Endothelial cell of umbilical vein (primary cell): ENCODE data around the gene MKKS. TPM values are rescaled to one million over a fixed set of nuclear protein-coding genes. Genes with fewer than 3 reads are reported as not detected.

Source experiments
- BruUV-seq: library from RNA; stranded (reverse); fragments of 400-500 nt; replicated peaks from 2 replicates; lab custom pipeline; 2021; lab: Mats Ljungman, UMichigan
- CTCF ChIA-PET: fragments of 300-600, 350-600 bp; sonication (Branson Sonifier 250); formaldehyde crosslinking; loops from one replicate; lab custom pipeline; 2021; ENCODE audit warnings: antibody characterized with exemption, inconsistent platforms; lab: Charles Lee
- POLR2A ChIA-PET: fragments of 300-600, 350-600 bp; sonication (Branson Sonifier 250); formaldehyde crosslinking; loops from one replicate; lab custom pipeline; 2021; ENCODE audit warnings: antibody characterized with exemption, inconsistent platforms; lab: Charles Lee
- DNase-seq: peaks from one replicate; pipeline ENCODE4 v3.0.0-alpha.2; 2011; ENCODE audit warnings: low read depth, low spot score
- FAIRE-seq: peaks from 2 replicates; lab custom pipeline; 2011; peaks lifted over from hg19 to GRCh38; lab: Jason Lieb, UNC
- H2AFZ ChIP-seq: 2 replicates; pipeline ENCODE4 v1.6.0; 2012; ENCODE audit warnings: low read depth, low read length, control low read depth, inconsistent platforms
- H3K27ac ChIP-seq: 2 replicates; pipeline ENCODE4 v1.5.1; 2011; ENCODE audit warnings: low read depth, mild to moderate bottlenecking, control low read depth, low read length, moderate library complexity; ENCODE audit not compliant: insufficient read depth
- H3K27me3 ChIP-seq, 2 experiments: 2 replicates each; pipeline versions ENCODE4 v1.6.0 to v1.6.1; 2011; ENCODE audit warnings: low read length in 2 of 2, mixed read lengths in 1 of 2; ENCODE audit not compliant: control insufficient read depth in 2 of 2, insufficient read depth in 2 of 2
- H3K36me3 ChIP-seq, 2 experiments: 2 replicates in 1 of 2; 3 replicates in 1 of 2; pipeline ENCODE4 v1.5.1; 2011; ENCODE audit warnings: low read length in 2 of 2, mild to moderate bottlenecking in 1 of 2, moderate library complexity in 1 of 2; ENCODE audit not compliant: control insufficient read depth in 2 of 2, insufficient read depth in 2 of 2; ENCODE audit errors: extremely low read depth in 1 of 2
- H3K4me1 ChIP-seq: 3 replicates; pipeline ENCODE4 v1.5.1; 2011; ENCODE audit warnings: mild to moderate bottlenecking, low read length; ENCODE audit not compliant: control insufficient read depth, insufficient read depth; ENCODE audit errors: extremely low read depth
- H3K4me2 ChIP-seq: 2 replicates; pipeline ENCODE4 v1.6.1; 2011; ENCODE audit warnings: low read length, control low read depth, mixed read lengths; ENCODE audit not compliant: insufficient read depth
- H3K4me3 ChIP-seq, 3 experiments: fragments of 200-600 bp in 1 of 3; sonication (generic), shearing (Covaris generic) in 1 of 3; replicated peaks in 1 of 3; 2 replicates each; pipeline ENCODE4 v1.5.1; 2011 to 2016; ENCODE audit warnings: control low read depth in 3 of 3, low read length in 3 of 3, mild to moderate bottlenecking in 2 of 3, inconsistent platforms in 1 of 3, low read depth in 1 of 3, moderate library complexity in 1 of 3; ENCODE audit not compliant: insufficient read depth in 1 of 3
- H3K79me2 ChIP-seq: 2 replicates; pipeline ENCODE4 v1.6.0; 2012; ENCODE audit warnings: low read length, inconsistent platforms; ENCODE audit not compliant: control insufficient read depth, insufficient read depth
- H3K9ac ChIP-seq: replicated peaks from 2 replicates; pipeline ENCODE3; 2011; ENCODE audit warnings: low read length, control low read depth; ENCODE audit not compliant: insufficient read depth; ENCODE audit errors: extremely low read depth
- H3K9me1 ChIP-seq: replicated peaks from 3 replicates; pipeline ENCODE4 v1.6.0; 2011; ENCODE audit warnings: mild to moderate bottlenecking, low read length; ENCODE audit not compliant: control insufficient read depth, insufficient read depth; ENCODE audit errors: extremely low read depth
- H3K9me3 ChIP-seq: replicated peaks from 2 replicates; pipeline ENCODE4 v1.5.1; 2012; ENCODE audit warnings: low read length, inconsistent platforms; ENCODE audit not compliant: control insufficient read depth, insufficient read depth
- H4K20me1 ChIP-seq: replicated peaks from 2 replicates; pipeline ENCODE3; 2011; ENCODE audit warnings: mild to moderate bottlenecking, low read length; ENCODE audit not compliant: control insufficient read depth, insufficient read depth; ENCODE audit errors: extremely low read depth
- EZH2 ChIP-seq: IDR thresholded peaks from 2 replicates; pipeline ENCODE4 v1.6.1; 2012; ENCODE audit warnings: borderline replicate concordance, low read depth, mild to moderate bottlenecking, moderate library complexity, low read length, inconsistent platforms; ENCODE audit not compliant: severe bottlenecking
- FOS ChIP-seq: IDR thresholded peaks from 2 replicates; pipeline ENCODE4 v1.6.1; 2011; ENCODE audit warnings: mild to moderate bottlenecking, low read length, moderate library complexity, borderline replicate concordance; ENCODE audit not compliant: insufficient read depth
- JUN ChIP-seq: IDR thresholded peaks from 2 replicates; pipeline ENCODE4 v1.6.1; 2011; ENCODE audit warnings: borderline replicate concordance, low read depth; ENCODE audit not compliant: insufficient read length, insufficient read depth
- dilution Hi-C: fragments of 300-500 bp; cut with MboI; formaldehyde crosslinking; loops from one replicate; pipeline ENCODE4 v1.15.0; 2019; ENCODE audit warnings: low sequenced_read_pairs; ENCODE audit not compliant: extremely low pct_ligation_motif_present
- intact Hi-C: fragments of 100-400 bp; cut with micrococcal nuclease; formaldehyde crosslinking; loops from one replicate; pipeline ENCODE4 v1.10.0; 2022
- polyA plus RNA-seq, 4 experiments: library from polyadenylated mRNA; depleted of rRNA in 3 of 4; stranded (reverse) in 3 of 4; unstranded in 1 of 4; fragments of >200 nt; gene quantifications; 2 replicates each; pipeline versions ENCODE4 v1.2.1 to v1.2.3, GENCODE V29; 2011 to 2012; ENCODE audit warnings: missing spikeins in 1 of 4
- total RNA-seq: library from RNA; stranded (reverse); gene quantifications from 2 replicates; pipeline ENCODE4 v1.2.3, GENCODE V29; 2021
- TF ChIP-seq, protein P1 (sequence below), 2 donors: IDR thresholded peaks; 1 replicate in 1 of 2; 2 replicates in 1 of 2; pipeline ENCODE4 v1.5.1; 2011; ENCODE audit warnings: low read length in 2 of 2, mild to moderate bottlenecking in 2 of 2, moderate library complexity in 2 of 2, control low read depth in 1 of 2, inconsistent platforms in 1 of 2, low read depth in 1 of 2; ENCODE audit not compliant: insufficient read depth in 1 of 2; ENCODE audit errors: extremely low read depth in 1 of 2

MKKS gene
- total and polyA plus RNA-seq, 2 donors (not counting 3 experiments of a cell fraction or from before 2014, with no cell fraction given) = 7.9 to 10.5 TPM

- H3K9me1 ChIP-seq = no peaks in the 10 kb centered on the region
- peak overlapping the region; percentile 45 for H3K27ac ChIP-seq
- ChIA-PET CTCF (interaction anchor here (0.5 to 2.5 kb wide), 16 partner anchors 9 to 739 kb away, joined by 3 to 16 read pairs (median 3); partner anchors contain the start of gene SNAP25), POLR2A (no interaction called here)
- FAIRE-seq (no peak), DNase-seq (peak; percentile 37)
- TF ChIP-seq JUN (no peak), FOS (no peak), EZH2 (no peak)
- TF ChIP-seq, protein P1, sequence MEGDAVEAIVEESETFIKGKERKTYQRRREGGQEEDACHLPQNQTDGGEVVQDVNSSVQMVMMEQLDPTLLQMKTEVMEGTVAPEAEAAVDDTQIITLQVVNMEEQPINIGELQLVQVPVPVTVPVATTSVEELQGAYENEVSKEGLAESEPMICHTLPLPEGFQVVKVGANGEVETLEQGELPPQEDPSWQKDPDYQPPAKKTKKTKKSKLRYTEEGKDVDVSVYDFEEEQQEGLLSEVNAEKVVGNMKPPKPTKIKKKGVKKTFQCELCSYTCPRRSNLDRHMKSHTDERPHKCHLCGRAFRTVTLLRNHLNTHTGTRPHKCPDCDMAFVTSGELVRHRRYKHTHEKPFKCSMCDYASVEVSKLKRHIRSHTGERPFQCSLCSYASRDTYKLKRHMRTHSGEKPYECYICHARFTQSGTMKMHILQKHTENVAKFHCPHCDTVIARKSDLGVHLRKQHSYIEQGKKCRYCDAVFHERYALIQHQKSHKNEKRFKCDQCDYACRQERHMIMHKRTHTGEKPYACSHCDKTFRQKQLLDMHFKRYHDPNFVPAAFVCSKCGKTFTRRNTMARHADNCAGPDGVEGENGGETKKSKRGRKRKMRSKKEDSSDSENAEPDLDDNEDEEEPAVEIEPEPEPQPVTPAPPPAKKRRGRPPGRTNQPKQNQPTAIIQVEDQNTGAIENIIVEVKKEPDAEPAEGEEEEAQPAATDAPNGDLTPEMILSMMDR (IDR thresholded peaks at IDR 0.05; ENCODE audit: extremely low read depth in 1 of 2, insufficient read depth in 1 of 2, low read depth in 1 of 2, low read length in 2 of 2) = peak; percentile 13 to 25
- no peak overlapping the region for H3K9ac ChIP-seq
- peaks cover 44% of the 10 kb centered on the region for H3K4me1 ChIP-seq
- H2AFZ ChIP-seq = no peak overlapping the region
- no peak overlapping the region for H3K4me3 ChIP-seq
- H3K9me3 ChIP-seq = no peaks in the 10 kb centered on the region
- intact Hi-C loops (loop anchor here (1.0 to 10.0 kb wide), 4 partner anchors 185 to 1187 kb away; no protein-coding TSS in a partner anchor), dilution Hi-C loops (no loop called here)
- no peaks in the 10 kb centered on the region for H3K79me2 ChIP-seq
- no peaks in the 10 kb centered on the region for H4K20me1 ChIP-seq
- no peaks in the 10 kb centered on the region for H3K27me3 ChIP-seq
- H3K36me3 ChIP-seq = no peaks in the 10 kb centered on the region
- H3K4me2 ChIP-seq = no peak overlapping the region
- BruUV-seq = no TSS peak
These were observed 76.0 kb downstream of the MKKS start for GRCh38 chr20:10357974-10358373.
